Activated CD4-positive, alpha-beta T cell treated with anti-CD3 and anti-CD28 coated beads, Interleukin-2, amount 50 U/mL, for 48 hours (primary cell): Measurements from ENCODE around the gene NT5M.
"Not testable (repeated sequence)": the region's sequence is repeated elsewhere in the genome, so short reads cannot be mapped to it uniquely, and the experiment has no call there.

ENCODE experiments used
- DNase-seq, 2 experiments: peaks; one replicate each; pipeline ENCODE4 v3.0.0-alpha.2; 2020

Gene NT5M

DNA sequence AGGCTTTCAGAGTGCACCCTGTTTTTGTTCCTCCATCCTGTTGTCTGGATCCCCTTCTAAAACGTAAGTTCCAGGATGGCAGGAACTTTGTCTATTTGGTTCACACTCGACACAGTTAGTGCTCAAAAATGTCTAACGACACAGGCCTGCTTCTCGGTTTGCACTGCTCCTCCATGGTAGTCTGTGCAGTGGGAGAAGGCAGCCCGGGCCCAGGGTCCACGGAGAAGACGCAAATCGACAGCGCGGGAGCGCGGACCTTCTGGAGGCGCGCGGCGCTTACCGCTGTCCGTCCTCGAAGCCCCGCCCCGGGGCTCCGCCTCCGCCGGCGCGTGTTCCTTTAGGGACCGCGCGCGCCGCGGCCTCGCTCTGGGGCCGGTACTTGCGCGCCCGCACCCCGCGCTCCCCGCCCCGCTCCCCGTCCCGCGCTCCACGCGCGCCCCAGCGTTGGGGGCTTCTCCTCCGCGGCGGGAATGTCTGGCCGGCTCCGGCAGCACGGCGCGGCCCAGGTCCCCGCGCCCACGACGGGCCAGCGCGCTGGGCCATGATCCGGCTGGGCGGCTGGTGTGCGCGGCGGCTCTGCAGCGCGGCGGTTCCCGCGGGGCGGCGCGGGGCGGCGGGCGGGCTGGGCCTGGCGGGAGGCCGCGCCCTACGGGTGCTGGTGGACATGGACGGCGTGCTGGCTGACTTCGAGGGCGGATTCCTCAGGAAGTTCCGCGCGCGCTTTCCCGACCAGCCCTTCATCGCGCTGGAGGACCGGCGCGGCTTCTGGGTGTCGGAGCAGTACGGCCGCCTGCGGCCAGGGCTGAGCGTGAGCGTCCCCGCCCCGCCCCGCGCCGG is at the start of gene NT5M:
Gene NT5M, plus strand, starts transcription at position 364 of the 837 bp plus-strand sequence. Its CDS starts 178 bp downstream, at position 542.
- DNase-seq = peak; percentile 76 to 81

DNA sequence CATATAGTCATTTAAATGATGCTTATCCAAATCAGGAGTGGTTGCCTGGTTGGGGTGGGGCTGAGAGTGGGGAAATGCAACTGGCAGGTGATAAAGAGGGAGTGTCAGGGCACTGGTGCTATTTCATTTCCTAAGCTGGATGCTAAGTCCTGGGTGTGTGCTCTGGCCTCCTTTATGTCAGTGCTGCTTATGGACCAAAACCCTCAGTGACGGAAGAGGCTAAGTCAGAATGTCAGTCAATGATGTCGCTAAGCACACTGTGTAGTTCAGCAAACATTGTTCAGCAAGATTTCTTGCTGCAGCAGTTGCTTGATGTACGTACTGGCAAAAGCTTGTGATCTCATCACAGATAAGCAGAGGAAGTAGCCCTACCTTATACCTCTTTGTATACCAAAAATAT is 49.8 kb upstream of the NT5M start:
- DNase-seq = no peak

DNA sequence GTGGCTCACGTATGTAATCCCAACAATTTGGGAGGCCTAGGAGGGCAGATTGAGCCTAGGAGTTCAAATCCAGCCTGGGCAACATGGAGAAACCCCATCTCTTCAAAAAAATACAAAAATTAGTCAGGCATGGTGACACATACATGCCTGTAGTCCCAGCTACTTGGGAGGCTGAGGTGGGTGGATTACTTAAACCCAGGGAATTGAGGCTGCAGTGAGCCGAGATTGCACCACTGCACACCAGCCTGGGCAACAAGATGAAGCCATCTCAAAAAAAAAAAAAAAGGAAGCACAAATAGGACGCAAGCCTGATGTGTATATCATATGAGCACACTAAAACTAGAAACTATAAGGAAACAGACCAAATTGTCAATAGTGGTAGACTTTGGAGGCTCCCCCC is 49.1 kb upstream of the NT5M start:
- no peak for DNase-seq

DNA sequence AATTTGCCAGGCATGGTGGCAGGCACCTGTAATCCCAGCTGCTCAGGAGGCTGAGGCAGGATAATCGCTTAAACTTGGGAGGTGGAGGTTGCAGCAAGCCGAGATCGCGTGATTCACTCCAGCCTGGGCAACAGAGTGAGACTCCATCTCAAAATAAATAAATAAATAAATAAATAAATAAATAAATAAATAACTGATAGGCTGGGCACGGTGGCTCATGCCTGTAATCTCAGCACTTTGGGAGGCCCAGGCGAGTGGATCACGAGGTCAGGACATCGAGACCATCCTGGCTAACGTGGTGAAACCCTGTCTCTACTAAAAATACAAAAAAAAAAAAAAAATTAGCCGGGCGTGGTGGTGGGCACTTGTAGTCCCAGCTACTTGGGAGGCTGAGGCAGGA is 47.5 kb upstream of the NT5M start:
- not testable (repeated sequence) for DNase-seq

DNA sequence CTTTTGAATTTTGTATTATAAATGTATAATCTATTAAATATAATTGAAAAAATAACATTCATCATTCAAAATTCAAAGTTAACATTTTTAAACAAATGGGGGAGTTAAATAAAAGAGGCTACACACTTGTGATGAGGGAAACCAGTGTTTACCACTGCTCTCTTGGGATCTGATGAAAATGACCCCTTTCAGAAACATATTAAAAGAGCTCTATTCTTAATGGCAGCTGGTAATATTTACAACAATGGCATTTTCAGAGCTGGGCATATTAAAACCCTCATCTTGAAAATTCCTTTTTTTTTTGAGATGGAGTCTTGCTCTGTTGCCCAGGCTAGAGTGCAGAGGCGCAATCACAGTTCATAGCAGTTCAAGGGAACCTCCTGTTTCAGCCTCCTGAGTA is 46.9 kb upstream of the NT5M start:
- no peak for DNase-seq

DNA sequence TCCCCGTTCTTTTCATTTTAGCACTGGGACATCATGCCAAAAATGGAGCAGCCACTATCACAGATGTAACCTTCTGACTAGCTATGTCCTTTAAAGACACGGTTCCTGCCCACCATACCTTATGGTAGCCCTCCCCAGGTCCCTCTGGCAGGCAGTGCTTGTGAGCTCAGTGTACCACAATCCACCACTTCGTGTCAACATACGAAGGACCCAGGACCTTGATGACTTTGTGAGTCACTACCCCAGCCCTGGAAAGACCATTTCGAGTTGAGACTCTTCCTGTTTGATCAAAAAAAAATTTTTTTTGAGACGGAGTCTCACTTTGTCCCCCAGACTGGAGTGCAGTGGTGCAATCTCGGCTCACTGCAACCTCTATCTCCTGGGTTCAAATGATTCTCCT is 45.2 kb upstream of the NT5M start:
- DNase-seq = no peak

DNA sequence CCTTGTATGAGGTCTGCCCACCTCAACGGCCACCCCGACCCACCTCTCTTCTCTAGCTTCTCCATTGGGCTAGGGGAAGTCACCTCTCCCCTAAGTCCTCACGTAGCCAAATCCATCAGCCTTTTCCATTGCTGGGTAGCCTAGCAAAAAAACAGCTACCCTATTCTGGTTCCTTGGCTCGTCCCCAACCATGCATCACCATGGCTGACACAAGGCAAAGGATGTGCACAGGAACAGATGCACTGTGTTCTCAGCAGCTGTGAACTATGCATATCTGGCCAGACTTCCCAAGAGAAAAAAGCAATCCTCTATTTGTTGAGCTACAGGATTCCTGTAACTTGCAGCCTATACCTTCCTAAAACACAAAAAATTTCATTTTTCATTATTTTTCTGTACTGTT is 44.2 kb upstream of the NT5M start:
- no peak for DNase-seq

DNA sequence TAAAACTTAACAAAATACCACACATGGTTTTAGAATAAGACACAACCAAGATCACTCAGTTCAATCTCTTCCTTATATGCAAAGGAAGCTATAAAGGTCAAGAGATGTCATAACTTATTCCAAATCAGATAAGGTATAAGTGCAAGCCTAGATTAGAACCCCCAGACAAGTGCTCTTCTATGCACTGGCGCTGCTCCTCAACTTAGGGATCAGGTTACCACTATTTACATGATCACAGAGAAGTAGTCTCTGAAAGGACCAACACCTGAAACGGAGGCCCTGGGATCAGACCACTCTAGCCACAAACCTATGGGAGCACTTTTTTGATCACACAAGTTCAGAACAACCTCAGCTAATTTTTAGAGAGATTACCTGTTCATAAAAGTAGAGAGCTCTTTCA is 38.7 kb upstream of the NT5M start:
- no peak for DNase-seq

DNA sequence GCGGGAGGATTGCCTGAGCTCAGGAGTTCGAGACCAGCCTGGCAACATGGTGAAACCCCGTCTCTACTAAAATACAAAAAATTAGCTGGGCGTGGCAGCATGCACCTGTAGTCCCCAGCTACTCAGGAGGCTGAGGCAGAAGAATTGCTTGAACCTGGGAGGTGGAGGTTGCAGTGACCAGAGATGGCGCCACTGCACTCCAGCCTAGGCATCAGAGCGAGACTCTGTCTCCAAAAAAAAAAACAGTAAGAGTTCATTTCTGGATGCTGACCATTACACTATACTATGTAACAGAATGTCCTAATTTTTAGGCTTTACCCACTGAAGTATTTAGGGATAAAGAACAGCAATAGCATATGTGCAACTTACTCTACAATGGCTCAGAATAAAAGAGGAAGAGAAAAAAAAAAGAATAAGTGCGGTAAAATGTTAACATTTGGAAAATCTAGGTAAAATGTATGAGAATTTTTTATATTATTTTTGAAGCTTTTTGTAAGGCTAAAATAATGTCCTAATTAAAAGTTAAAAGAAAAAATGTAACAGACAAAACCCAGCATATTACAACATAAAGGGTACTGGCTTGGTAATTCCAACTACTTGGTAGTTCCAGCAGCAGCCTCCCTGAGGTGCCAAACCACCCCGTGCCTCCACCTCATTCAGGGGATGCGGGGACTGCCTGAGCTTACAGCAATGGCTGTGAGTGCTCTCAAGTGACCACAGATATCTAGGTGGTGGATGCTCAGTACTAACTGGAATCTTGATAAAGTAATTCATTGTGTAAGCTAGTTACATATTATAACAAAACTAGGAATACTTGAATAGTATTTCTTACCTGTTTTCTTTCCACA is 33.0 kb upstream of the NT5M start:
- DNase-seq = peak; percentile 12 to 42

DNA sequence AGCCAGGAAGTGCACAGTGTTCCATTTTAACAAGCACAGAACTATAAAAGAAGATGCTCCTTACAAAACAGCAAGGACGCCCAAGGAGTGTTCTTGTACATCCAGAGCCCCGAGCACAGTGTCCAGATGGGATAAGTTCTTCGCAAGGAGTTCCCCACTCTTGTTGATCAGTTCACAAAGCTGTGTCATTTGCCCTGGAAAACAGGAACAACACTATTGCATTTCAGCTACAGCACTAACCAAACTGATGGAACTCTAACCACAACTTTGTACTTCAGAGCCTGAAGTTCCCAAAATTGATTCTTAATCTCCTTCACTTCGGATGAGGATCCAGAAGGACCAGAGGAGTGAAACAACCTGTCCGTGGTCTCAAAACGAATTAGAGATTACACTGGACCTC is 27.2 kb upstream of the NT5M start:
- DNase-seq = no peak

DNA sequence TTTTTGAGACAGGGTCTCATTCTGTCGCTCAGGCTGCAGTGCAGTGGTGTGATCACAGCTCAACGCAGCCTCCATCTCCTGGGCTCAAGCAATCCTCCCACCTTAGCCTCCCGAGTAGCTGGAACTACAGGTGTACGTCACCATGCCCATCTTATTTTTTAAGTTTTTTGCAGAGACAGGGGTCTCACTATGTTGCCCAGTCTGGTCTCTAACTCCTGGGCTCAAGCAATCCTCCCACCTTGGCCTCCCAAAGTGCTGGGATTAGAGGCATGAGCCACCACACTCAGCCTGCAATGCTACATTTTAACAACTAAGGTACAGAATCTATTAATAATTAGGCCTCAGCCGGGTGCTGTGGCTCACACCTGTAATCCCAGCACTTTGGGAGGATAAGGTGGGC is 25.7 kb upstream of the NT5M start:
- not testable (repeated sequence) for DNase-seq

DNA sequence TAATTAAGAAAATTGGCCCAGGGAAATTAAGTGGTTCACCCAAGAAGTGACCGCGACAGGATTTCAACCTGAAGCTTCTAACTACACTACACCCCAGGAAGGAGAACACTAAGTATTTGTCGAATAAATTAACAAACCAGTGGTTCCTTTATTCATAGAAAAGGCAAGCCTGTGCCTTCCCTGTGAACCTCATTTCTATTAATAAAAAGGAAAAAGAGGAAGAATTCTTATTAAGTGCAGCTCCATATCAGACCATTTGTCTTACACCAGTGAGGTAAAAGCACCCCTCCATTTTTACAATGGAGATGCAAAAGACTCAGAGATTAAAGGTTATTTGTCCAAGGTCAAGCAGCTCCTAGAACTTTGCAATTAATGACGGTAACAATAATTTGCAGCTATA is 23.9 kb upstream of the NT5M start:
- DNase-seq = no peak

DNA sequence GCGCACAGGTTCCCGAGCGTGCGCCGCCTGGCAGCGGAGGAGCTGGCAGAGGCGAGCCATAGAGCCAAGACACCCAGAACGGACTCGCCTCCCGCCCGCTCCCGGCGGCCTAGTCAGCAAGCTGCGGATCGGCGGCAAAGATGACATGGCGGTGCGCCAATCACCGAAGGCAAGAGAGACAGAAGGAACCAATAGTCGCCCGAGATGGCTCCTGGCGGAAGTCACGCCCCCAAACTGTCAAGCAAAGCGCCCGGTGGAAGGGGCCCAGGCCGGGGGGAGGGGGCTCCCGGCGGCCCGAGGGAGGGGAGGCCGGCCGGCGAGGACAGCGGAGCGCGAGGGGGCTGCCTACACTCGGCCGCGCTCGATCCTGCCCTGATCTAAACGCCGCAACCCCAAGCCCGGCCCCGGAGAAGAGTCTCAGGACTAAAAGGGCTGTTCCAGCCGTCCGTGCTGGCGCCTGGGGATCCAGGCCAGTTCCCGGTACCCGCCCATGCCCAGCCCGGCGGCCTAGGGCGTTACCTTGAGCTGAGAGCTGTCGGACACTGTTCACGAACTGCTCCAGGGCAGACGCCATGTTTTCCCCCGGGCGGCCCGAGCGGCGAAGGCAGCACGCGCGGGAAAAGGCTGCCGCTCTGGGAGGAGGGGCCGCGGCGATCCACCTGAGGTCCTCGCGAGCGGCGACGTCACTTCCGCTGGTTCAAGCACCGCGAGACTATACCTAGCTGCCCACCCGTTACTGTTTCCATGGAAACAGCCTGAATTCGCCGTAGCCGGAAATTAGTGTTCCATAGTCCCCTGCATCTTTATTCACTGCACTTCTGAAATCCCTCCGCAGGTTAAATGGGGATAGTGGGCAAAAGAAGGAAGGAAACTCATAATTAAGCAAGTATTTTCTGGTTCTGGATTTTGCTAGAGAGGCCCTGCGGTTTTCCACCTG is 22.3 kb upstream of the NT5M start, which contains the start of gene COPS3:
Gene COPS3, minus strand, starts transcription at position 634 of the 937 bp plus-strand sequence. Its CDS starts 60 bp downstream, at position 574.
- DNase-seq = peak; percentile 97 to 98

DNA sequence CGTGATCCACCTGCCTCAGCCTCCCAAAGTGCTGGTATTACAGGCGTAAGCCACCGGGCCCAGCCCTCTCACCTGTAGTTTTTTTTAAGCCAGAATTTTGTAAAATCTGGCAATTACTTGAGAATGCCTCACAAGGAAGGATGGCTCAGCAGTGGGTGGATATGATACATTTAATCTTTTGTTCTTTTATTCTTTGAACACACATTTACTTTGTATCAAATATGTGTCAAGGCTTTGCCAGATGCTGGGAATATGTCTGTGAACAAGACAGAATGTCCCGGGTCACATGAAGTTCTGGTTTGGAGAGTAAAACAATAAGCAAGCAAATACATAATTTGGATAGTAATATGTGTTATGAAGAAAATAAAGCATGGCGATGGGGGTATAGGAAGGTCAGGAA is 17.2 kb upstream of the NT5M start:
- no peak for DNase-seq

DNA sequence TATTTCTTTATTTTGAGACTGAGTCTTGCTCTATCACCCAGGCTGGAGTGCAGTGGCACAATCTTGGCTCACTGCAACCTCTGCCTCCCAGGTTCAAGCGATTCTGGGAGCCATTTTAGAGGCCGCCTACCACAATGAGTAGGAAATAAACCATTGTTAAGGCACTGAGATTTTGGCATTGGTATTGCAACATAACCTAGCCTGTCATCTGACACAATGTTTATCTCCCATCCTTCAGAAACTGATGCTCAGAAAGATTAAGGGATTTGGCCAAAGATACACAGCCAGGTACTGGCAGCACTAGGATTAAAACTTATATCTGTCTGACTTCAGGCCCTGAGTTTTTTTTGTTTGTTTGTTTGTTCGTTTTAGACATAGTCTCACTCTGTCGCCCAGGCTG is 14.1 kb upstream of the NT5M start:
- DNase-seq = no peak

DNA sequence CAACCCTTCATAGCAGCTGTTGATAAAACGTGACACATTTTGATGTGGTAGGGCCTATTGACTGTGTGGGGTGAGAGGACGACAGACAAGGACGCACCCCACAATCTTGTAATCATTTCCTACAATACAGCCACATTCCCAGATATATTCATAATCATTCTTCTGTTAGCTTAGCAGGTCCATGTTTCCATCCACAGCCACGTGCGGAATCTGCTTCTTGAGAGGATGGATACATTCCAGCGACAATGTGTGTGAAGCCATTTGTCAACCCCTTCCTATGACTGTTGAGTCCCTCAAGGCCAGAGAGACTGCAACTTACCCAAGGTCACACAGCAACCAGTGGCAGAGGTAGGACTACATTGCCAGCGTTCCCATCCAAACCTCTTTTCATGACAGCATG is 13.5 kb upstream of the NT5M start:
- no peak for DNase-seq

DNA sequence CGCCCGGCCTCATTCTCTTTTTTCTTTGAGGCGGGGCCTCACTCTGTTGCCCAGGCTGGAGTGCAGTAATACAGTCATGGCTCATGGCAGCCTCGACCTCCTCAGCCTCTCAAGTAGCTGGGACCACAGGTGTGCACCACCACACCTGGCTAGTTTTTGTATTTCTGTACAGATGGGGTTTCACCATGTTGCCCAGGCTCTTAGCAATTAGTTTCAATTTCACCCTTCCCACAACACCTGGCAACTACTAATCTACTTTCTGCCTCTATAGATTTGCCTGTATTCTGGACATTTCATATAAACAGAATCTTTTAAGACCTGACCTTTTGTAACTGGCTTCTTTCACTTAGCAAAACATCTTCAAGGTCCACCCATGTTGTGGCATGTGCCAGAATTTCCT is 8.0 kb upstream of the NT5M start:
- DNase-seq = no peak

DNA sequence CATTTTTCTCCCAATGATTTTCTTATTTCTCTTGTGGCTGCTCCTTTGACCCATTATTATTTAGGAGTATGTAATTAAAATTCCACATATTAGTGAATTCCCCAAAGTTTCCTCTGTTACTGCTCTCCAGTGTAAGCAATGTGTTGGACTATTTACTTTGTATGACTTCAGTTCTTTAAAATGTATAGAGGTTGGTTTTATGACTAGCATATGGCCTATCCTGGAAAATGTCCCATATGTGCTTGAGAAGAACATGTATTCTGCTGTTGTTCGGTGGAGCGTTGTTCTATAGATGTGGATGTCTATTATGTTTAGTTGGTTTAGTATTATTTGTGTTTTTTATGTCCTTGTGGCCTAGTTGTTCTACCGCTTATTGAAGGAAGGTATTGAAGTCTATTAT is 6.0 kb upstream of the NT5M start:
- no peak for DNase-seq

DNA sequence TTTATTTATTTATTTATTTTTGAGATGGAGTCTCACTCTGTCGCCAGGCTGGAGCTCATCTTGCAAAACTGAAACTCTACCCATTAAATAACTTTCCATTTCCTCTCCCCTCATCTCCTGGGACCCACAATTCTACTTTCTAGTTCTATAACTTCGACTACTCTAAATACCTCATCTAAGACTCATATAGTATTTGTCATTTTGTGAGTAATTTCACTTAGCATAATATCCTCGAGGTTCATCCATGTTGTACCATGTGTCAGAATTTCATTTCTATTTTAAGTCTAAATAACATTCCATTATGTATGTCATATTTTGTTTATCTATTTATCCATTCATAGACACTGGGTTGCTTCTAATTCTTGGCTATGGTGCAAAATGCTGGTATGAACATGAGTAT is 5.1 kb upstream of the NT5M start:
- DNase-seq = no peak

DNA sequence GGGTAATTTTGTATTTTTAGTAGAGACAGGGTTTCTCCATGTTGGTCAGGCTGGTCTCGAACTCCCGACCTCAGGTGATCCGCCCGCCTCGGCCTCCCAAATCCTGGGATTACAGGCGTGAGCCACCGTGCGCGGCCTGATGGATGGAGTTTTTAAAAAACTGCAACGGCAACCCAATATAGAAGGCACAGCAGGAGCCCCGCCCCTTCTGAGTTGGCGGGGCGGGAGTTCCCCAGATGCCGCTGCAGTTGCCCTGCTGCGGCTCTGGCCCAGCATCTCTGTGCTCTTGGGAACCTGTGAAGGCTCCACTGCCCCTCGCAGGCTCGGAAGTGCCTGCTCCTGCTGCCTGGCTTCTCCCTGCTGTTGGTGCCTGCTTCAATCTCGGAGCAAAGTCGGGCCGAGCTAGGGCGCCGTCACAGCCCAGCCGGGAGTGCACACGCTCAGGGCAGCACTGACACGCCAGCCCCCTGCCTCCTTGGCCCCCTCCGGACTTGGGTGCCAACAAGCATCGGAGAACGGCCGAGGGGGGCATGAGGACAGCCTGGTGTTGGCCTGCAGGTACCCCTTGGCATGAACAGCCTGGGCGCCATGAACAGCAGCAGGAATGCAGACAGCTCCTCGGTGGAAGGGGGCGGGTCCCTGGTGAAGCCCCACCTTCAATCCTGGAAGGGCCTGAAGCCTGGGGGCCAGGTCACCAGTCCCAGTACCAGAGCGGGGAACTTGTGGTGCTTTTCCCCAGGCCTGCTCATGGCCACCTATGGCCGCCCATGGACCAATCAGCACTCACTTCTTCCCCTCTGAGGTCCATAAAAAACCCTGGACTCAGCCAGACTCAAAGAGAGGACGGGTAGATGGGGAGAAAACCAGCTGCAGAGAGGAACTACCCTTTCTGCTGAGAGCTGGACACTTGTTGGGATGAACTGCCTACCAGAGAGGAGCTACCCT is 2.3 kb upstream of the NT5M start:
- DNase-seq = peak; percentile 61 to 72

DNA sequence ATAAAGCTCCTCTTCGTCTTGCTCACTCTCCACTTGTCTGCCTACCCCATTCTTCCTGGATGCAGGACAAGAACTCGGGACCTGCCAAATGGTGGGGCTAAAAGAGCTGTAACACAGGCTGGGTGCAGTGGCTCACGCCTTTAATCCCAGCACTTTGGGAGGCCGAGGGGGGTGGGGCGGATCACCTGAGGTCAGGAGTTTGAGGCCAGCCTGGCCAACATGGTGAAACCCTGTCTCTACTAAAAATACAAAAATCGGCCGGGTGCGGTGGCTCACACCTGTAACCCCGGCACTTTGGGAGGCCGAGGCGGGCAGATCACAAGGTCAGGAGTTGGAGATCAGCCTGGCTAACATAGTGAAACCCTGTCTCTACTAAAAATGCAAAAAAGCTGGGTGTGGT is 1.5 kb upstream of the NT5M start:
- not testable (repeated sequence) for DNase-seq
